Spleen (tissue), 11 donors: ENCODE measurements around the gene SCFD2. TPM values are rescaled to one million over a fixed set of nuclear protein-coding genes. Genes with fewer than 3 reads are reported as not detected.

Source experiments
- DNase-seq: peaks from one replicate; pipeline ENCODE4 v3.0.0-alpha.2; 2020
- H3K27ac ChIP-seq, 8 donors: fragments of 200-600 bp; sonication (generic) in 7 of 8; 1 replicate in 4 of 8; 2 replicates in 4 of 8; pipeline versions ENCODE4 v1.5.0 to v1.8.0; 2016 to 2021; ENCODE audit warnings: inconsistent platforms in 4 of 8, mild to moderate bottlenecking in 4 of 8, moderate library complexity in 1 of 8
- H3K27me3 ChIP-seq, 7 donors: fragments of 200-600 bp; sonication (generic) in 6 of 7; replicated peaks in 1 of 7; 1 replicate in 4 of 7; 2 replicates in 3 of 7; pipeline versions ENCODE4 v1.5.0 to v1.8.0; 2016 to 2021; ENCODE audit warnings: inconsistent platforms in 3 of 7, mild to moderate bottlenecking in 1 of 7
- H3K36me3 ChIP-seq, 6 donors: fragments of 200-600 bp; sonication (generic) in 5 of 6; 1 replicate in 4 of 6; 2 replicates in 2 of 6; pipeline versions ENCODE4 v1.5.0 to v1.8.0; 2016 to 2021; ENCODE audit warnings: inconsistent platforms in 2 of 6
- H3K4me1 ChIP-seq, 6 donors: fragments of 200-600 bp; sonication (generic) in 5 of 6; 1 replicate in 3 of 6; 2 replicates in 3 of 6; pipeline versions ENCODE4 v1.5.0 to v1.8.0; 2016 to 2021; ENCODE audit warnings: inconsistent platforms in 3 of 6
- H3K4me3 ChIP-seq, 8 donors: fragments of 200-600 bp; sonication (generic) in 7 of 8; 1 replicate in 4 of 8; 2 replicates in 4 of 8; pipeline versions ENCODE4 v1.5.0 to v1.8.0; 2016 to 2021; ENCODE audit warnings: inconsistent platforms in 4 of 8, mild to moderate bottlenecking in 4 of 8, moderate library complexity in 2 of 8
- H3K9me3 ChIP-seq, 8 donors: fragments of 200-600 bp; sonication (generic) in 7 of 8; 1 replicate in 4 of 8; 2 replicates in 4 of 8; pipeline versions ENCODE4 v1.5.0 to v1.8.0; 2016 to 2021; ENCODE audit warnings: inconsistent platforms in 4 of 8
- POLR2A ChIP-seq, 3 donors: fragments of 450-650 bp; IDR thresholded peaks; one replicate each; pipeline ENCODE4 v1.5.1; 2017; ENCODE audit warnings: antibody characterized with exemption in 3 of 3, mild to moderate bottlenecking in 1 of 3
- POLR2AphosphoS5 ChIP-seq, 3 donors: sonication (generic); formaldehyde crosslinking; IDR thresholded peaks; one replicate each; pipeline ENCODE4 v1.5.1; 2017; ENCODE audit warnings: antibody characterized with exemption in 3 of 3
- WGBS, 5 donors: extraction: QIAGEN DNeasy Blood & Tissue Kit in 3 of 5; methylation state at CpG; one replicate each; pipeline versions ENCODE4 v1.1.5 to v1.1.7; 2013 to 2018; 5-methylcytosine and 5-hydroxymethylcytosine counted together
- intact Hi-C: fragments of 100-400 bp; cut with DNase I; formaldehyde crosslinking; loops from one replicate; pipeline ENCODE4 v1.15.0; 2023; ENCODE audit warnings: low total_unique reads
- polyA plus RNA-seq, 3 donors: library from polyadenylated mRNA; stranded (reverse); fragments of 200-250 nt; gene quantifications; one replicate each; pipeline ENCODE4 v1.2.1, GENCODE V29; 2013
- total RNA-seq, 7 donors: library from RNA; depleted of rRNA in 3 of 7; stranded (reverse); fragments of >200 nt in 3 of 7; fragmentation: NEBNext Ultra II Directional in 4 of 7; extraction: Animal tissue kit (Norgen Biotek cat#: 25700) in 4 of 7; gene quantifications; one replicate each; pipeline versions ENCODE4 v1.1.0 to v1.2.1, GENCODE V29; 2016 to 2021
- TF ChIP-seq, protein P1 (sequence below), 11 experiments: fragments of 200-600 bp in 7 of 11; fragments of 450-650 bp in 4 of 11; sonication (generic) in 4 of 11; IDR thresholded peaks in 8 of 11; conservative IDR thresholded peaks in 3 of 11; 1 replicate in 7 of 11; 2 replicates in 4 of 11; pipeline versions ENCODE4 v1.4.0 to v1.8.0; 2016 to 2021; ENCODE audit warnings: antibody characterized with exemption in 11 of 11, inconsistent platforms in 4 of 11, mild to moderate bottlenecking in 1 of 11
- donor health status: healthy with polysubstance abuse.
- donor health status: DM: no; HTN: no; CAD: no; lungs with moderate emphysema.
- donor health status: DM: no; HTN: no; CAD: no.
- donor health status: Bipolar disorder and iron deficiency.
- donor health status: healthy.
- donor health status: DM: no; HTN: no; CAD: no.
- donor health status: DM: yes; HTN: yes; CAD: no.

Gene SCFD2
- total and polyA plus RNA-seq, 10 donors, result 3.6 to 42.1 (median 21.1) TPM

DNA sequence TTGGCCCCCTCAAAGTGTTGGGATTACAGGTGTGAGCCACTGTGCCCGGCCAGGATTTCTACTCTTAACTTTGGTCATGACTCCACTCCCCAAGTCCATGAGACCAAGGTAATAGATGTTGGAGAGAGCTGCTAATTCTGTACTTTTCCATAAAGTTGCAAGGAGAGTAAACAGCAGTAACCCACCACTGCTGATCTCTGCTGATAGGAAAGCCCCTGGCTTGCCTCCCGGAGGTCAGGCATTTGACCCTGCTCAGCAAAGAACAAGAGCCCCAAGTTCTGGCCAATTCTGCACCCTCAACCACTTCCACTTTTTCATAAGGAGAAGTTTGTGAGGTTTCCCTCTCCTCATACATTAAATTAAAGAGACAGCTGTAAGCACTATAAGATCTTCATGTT lies 360.7 kb downstream of the SCFD2 start:
- H3K4me1 ChIP-seq, result peaks cover 0 to 50% (median 14%) of the 10 kb centered on the region in 6 donors
- H3K36me3 ChIP-seq, result no peaks in the 10 kb centered on the region
- peak overlapping the region in 7 of 8 donors; percentile 38 to 79 (median 71) for H3K27ac ChIP-seq
- no peaks in the 10 kb centered on the region for H3K9me3 ChIP-seq
- intact Hi-C loops, result no loop called here
- H3K4me3 ChIP-seq, result no peak overlapping the region
- H3K27me3 ChIP-seq, result no peaks in the 10 kb centered on the region
- 38 to 56% (median 41%) methylated on average over 2 of the region's 2 CpGs for WGBS, 5 donors
- no peak for DNase-seq
- TF ChIP-seq, protein P1, sequence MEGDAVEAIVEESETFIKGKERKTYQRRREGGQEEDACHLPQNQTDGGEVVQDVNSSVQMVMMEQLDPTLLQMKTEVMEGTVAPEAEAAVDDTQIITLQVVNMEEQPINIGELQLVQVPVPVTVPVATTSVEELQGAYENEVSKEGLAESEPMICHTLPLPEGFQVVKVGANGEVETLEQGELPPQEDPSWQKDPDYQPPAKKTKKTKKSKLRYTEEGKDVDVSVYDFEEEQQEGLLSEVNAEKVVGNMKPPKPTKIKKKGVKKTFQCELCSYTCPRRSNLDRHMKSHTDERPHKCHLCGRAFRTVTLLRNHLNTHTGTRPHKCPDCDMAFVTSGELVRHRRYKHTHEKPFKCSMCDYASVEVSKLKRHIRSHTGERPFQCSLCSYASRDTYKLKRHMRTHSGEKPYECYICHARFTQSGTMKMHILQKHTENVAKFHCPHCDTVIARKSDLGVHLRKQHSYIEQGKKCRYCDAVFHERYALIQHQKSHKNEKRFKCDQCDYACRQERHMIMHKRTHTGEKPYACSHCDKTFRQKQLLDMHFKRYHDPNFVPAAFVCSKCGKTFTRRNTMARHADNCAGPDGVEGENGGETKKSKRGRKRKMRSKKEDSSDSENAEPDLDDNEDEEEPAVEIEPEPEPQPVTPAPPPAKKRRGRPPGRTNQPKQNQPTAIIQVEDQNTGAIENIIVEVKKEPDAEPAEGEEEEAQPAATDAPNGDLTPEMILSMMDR (IDR thresholded peaks at IDR 0.05 in 8 of 11, conservative IDR thresholded peaks at IDR 0.05 in 3 of 11), result no peak
- no peak for TF ChIP-seq POLR2A (IDR thresholded peaks at IDR 0.05)
- TF ChIP-seq POLR2AphosphoS5 (IDR thresholded peaks at IDR 0.05), result peak in 1 of 3 donors; percentile 45

DNA sequence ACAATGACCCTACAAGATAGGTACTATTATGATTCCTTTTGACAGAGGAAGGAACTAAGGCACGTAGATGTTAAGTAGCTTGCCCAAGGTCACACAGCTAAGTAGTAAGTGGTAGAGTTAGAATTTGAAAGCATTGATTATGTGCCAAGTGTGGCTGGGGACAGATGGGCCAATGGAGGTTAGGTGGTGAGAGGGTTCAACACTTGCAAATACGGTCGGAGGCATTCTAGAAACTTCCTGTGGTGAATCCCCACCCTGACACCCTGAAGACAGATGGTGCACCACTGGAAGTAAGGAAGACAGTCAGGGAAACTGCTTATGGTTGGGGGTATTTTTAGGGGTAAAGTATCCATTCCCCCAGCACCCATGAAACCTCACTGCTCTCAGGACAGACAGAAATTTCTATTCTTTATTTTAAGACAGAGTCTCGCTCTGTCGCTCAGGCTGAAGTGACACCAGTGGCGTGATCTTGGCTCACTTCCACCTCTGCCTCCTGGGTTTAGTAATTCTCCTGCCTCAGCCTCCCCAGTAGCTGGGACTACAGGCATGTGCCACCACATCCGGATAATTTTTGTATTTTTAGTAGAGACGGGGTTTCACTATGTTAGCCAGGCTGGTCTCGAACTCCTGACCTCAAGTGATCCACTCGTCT lies 361.2 kb downstream of the SCFD2 start:
- WGBS, 5 donors, result 67 to 80% (median 75%) methylated on average over 10 of the region's 10 CpGs
- DNase-seq, result no peak
- H3K27ac ChIP-seq, result peak overlapping the region in 7 of 8 donors; percentile 38 to 79 (median 71)
- H3K27me3 ChIP-seq, result no peaks in the 10 kb centered on the region
- H3K4me1 ChIP-seq, result peaks cover 0 to 44% (median 13%) of the 10 kb centered on the region in 6 donors
- H3K36me3 ChIP-seq, result no peaks in the 10 kb centered on the region
- TF ChIP-seq POLR2A (IDR thresholded peaks at IDR 0.05), result no peak
- TF ChIP-seq, protein P1 (IDR thresholded peaks at IDR 0.05 in 8 of 11, conservative IDR thresholded peaks at IDR 0.05 in 3 of 11), result no peak
- TF ChIP-seq POLR2AphosphoS5 (IDR thresholded peaks at IDR 0.05), result no peak
- intact Hi-C loops, result no loop called here
- no peak overlapping the region for H3K4me3 ChIP-seq
- no peaks in the 10 kb centered on the region for H3K9me3 ChIP-seq

GRCh38 chr4:53003959-53004358 lies 361.9 kb downstream of the SCFD2 start:
- intact Hi-C loops, result no loop called here
- Histone ChIP-seq H3K36me3 (no peaks in the 10 kb centered on the region), H3K4me1 (peaks cover 0 to 39% (median 11%) of the 10 kb centered on the region in 6 donors), H3K9me3 (no peaks in the 10 kb centered on the region), H3K27me3 (no peaks in the 10 kb centered on the region), H3K4me3 (no peak overlapping the region), H3K27ac (peak overlapping the region in 4 of 8 donors; percentile 71 to 79 (median 75))
- TF ChIP-seq POLR2AphosphoS5 (IDR thresholded peaks at IDR 0.05) (no peak), POLR2A (IDR thresholded peaks at IDR 0.05) (no peak)
- TF ChIP-seq, protein P1 (IDR thresholded peaks at IDR 0.05 in 8 of 11, conservative IDR thresholded peaks at IDR 0.05 in 3 of 11), result no peak
- 81 to 88% (median 85%) methylated on average over 3 of the region's 3 CpGs for WGBS, 5 donors
- no peak for DNase-seq

GRCh38 chr4:53000560-53000959 lies 365.3 kb downstream of the SCFD2 start:
- Histone ChIP-seq H3K27me3 (no peaks in the 10 kb centered on the region), H3K9me3 (no peaks in the 10 kb centered on the region), H3K4me3 (no peak overlapping the region), H3K4me1 (peaks cover 0 to 28% (median 13%) of the 10 kb centered on the region in 6 donors), H3K27ac (peak overlapping the region in 4 of 8 donors; percentile 8 to 80 (median 42)), H3K36me3 (no peaks in the 10 kb centered on the region)
- no peak for TF ChIP-seq POLR2AphosphoS5 (IDR thresholded peaks at IDR 0.05)
- TF ChIP-seq, protein P1 (IDR thresholded peaks at IDR 0.05 in 8 of 11, conservative IDR thresholded peaks at IDR 0.05 in 3 of 11), result no peak
- TF ChIP-seq POLR2A (IDR thresholded peaks at IDR 0.05), result no peak
- intact Hi-C loops, result no loop called here
- DNase-seq, result no peak
- WGBS, 5 donors, result 90 to 94% (median 92%) methylated on average over 6 of the region's 6 CpGs
